HepG2 (cell line): Measurements from ENCODE around the gene OTOG. TPM values are rescaled to one million over a fixed set of nuclear protein-coding genes. Genes with fewer than 3 reads are reported as not detected.

Source experiments
- ATAC-seq: fragments of 200-7000 bp; cut with Tn5 transposase; 3 replicates; pipeline ENCODE4 v1.9.1; 2020; ENCODE audit warnings: mild to moderate bottlenecking, moderate library complexity
- BruUV-seq: library from RNA; stranded (reverse); fragments of 400-500 nt; replicated peaks from 2 replicates; lab custom pipeline; 2021; lab: Mats Ljungman, UMichigan
- CTCF ChIA-PET: fragments of 300-600 bp; formaldehyde crosslinking; extraction: SDS; loops from one replicate; lab custom pipeline; 2021; ENCODE audit warnings: low total read pairs, inconsistent platforms, low intra/inter-chr PET ratio; lab: Yijun Ruan, JAX
- POLR2A ChIA-PET: fragments of 350-600 bp; sonication (Branson Sonifier 250); formaldehyde crosslinking; loops from one replicate; lab custom pipeline; 2020; ENCODE audit warnings: antibody characterized with exemption, inconsistent platforms; lab: Yijun Ruan, JAX
- DNase-seq: peaks from one replicate; pipeline ENCODE4 v3.0.0-alpha.2; 2015; ENCODE audit warnings: low spot score
- FAIRE-seq: peaks from 3 replicates; lab custom pipeline; 2011; peaks lifted over from hg19 to GRCh38; lab: Jason Lieb, UNC
- H2AFZ ChIP-seq: one replicate; pipeline ENCODE4 v1.6.1; 2011; ENCODE audit warnings: low read length, inconsistent platforms
- H3K27ac ChIP-seq: fragments of 300-600 bp; 3 replicates; pipeline ENCODE4 v1.8.0; 2011; ENCODE audit warnings: mixed run types, mild to moderate bottlenecking, mixed read lengths, low read length, inconsistent platforms; ENCODE audit not compliant: insufficient read depth; ENCODE audit errors: extremely low read length
- H3K27me3 ChIP-seq, 2 experiments: fragments of 200-600 bp in 1 of 2; 2 replicates in 1 of 2; 3 replicates in 1 of 2; pipeline versions ENCODE4 v1.6.0 to v1.8.0; 2011; ENCODE audit warnings: low read length in 2 of 2, mild to moderate bottlenecking in 2 of 2, moderate library complexity in 2 of 2, inconsistent platforms in 1 of 2; ENCODE audit not compliant: insufficient read depth in 2 of 2, control insufficient read depth in 1 of 2
- H3K36me3 ChIP-seq, 2 experiments: fragments of 200-600 bp in 1 of 2; replicated peaks in 1 of 2; 2 replicates in 1 of 2; 3 replicates in 1 of 2; pipeline versions ENCODE4 v1.5.1 to v1.8.0; 2011; ENCODE audit warnings: low read length in 2 of 2, inconsistent platforms in 1 of 2; ENCODE audit not compliant: insufficient read depth in 2 of 2, control insufficient read depth in 1 of 2
- H3K4me1 ChIP-seq: 2 replicates; pipeline ENCODE4 v1.5.1; 2012; ENCODE audit warnings: low read length, inconsistent platforms; ENCODE audit not compliant: insufficient read depth
- H3K4me2 ChIP-seq: 2 replicates; pipeline ENCODE4 v1.6.0; 2011; ENCODE audit warnings: low read depth, low read length, inconsistent platforms
- H3K4me3 ChIP-seq, 3 experiments: fragments of 200-600 bp in 1 of 3; sonication (generic), shearing (Covaris generic) in 1 of 3; replicated peaks in 1 of 3; 2 replicates each; pipeline ENCODE4 v1.5.1; 2011 to 2016; ENCODE audit warnings: low read length in 3 of 3, inconsistent platforms in 2 of 3, low read depth in 2 of 3, mild to moderate bottlenecking in 2 of 3, control low read depth in 1 of 3, mixed read lengths in 1 of 3; ENCODE audit not compliant: insufficient read depth in 1 of 3
- H3K79me2 ChIP-seq: one replicate; pipeline ENCODE4 v1.6.1; 2011; ENCODE audit warnings: low read length, inconsistent platforms; ENCODE audit not compliant: insufficient read depth
- H3K9ac ChIP-seq: 2 replicates; pipeline ENCODE4 v1.6.0; 2011; ENCODE audit warnings: mild to moderate bottlenecking, low read depth, low read length, inconsistent platforms; ENCODE audit not compliant: insufficient read depth
- H3K9me3 ChIP-seq: 2 replicates; pipeline ENCODE4 v1.5.1; 2012; ENCODE audit warnings: mild to moderate bottlenecking, low read length
- H4K20me1 ChIP-seq: 2 replicates; pipeline ENCODE4 v1.6.0; 2011; ENCODE audit warnings: inconsistent platforms, mild to moderate bottlenecking, low read length, moderate library complexity; ENCODE audit not compliant: insufficient read depth
- ATRX ChIP-seq: sonication (generic); formaldehyde crosslinking; IDR thresholded peaks from 2 replicates; pipeline ENCODE4 v1.4.0; 2020; ENCODE audit warnings: missing genetic modification reagents, borderline replicate concordance
- KLF9 ChIP-seq: IDR thresholded peaks from 2 replicates; pipeline ENCODE4 v1.6.1; 2016; ENCODE audit warnings: low read depth
- MXD4 ChIP-seq: IDR thresholded peaks from 2 replicates; pipeline ENCODE4 v1.6.1; 2016; ENCODE audit warnings: mild to moderate bottlenecking, missing biosample characterization, missing genetic modification reagents
- RARA ChIP-seq: IDR thresholded peaks from 2 replicates; pipeline ENCODE4 v1.6.1; 2016; ENCODE audit warnings: missing genetic modification reagents, missing compliant biosample characterization
- WGBS: methylation state at CpG from one replicate; pipeline ENCODE4 v1.1.6; 2017; ENCODE audit warnings: low lambda C conversion rate; 5-methylcytosine and 5-hydroxymethylcytosine counted together
- in situ Hi-C: cut with HindIII; loops from 2 replicates; pipeline ENCODE4 v1.10.0; 2017; ENCODE audit warnings: low pct_unique_long_range_greater_than_20kb; ENCODE audit not compliant: extremely low pct_ligation_motif_present
- intact Hi-C: fragments of 100-400 bp; cut with micrococcal nuclease; formaldehyde crosslinking; loops from one replicate; pipeline ENCODE4 v1.10.0; 2022; ENCODE audit not compliant: unreplicated experiment
- polyA plus RNA-seq, 8 experiments: library from polyadenylated mRNA; depleted of rRNA in 3 of 8; stranded (reverse) in 7 of 8; unstranded in 1 of 8; fragments of >200 nt; fragmentation: Illumina TruSeq in 4 of 8; extraction: Trizol in 4 of 8; gene quantifications; 2 replicates each; pipeline versions ENCODE4 v1.2.1 to v1.2.3, GENCODE V29; 2011 to 2016; ENCODE audit warnings: low read depth in 4 of 8, missing spikeins in 1 of 8, mixed read lengths in 1 of 8; ENCODE audit not compliant: insufficient read depth in 1 of 8
- total RNA-seq, 5 experiments: library from RNA; depleted of rRNA; stranded (reverse); fragments of >200 nt; fragmentation: Illumina TruSeq; extraction: Trizol; gene quantifications; 2 replicates each; pipeline ENCODE4 v1.2.3, GENCODE V29; 2016; ENCODE audit warnings: low read depth in 1 of 5
- TF ChIP-seq, protein P1 (sequence below): sonication (generic); formaldehyde crosslinking; IDR thresholded peaks from 2 replicates; pipeline ENCODE4 v1.5.0; 2020; ENCODE audit warnings: mild to moderate bottlenecking, missing genetic modification reagents, borderline replicate concordance
- TF ChIP-seq, protein P2 (sequence below): sonication (generic); formaldehyde crosslinking; IDR thresholded peaks from 2 replicates; pipeline ENCODE4 v1.8.1; 2023; ENCODE audit warnings: missing genetic modification reagents, mild to moderate bottlenecking, borderline replicate concordance

Gene OTOG
- total and polyA plus RNA-seq, 2 of the 13 experiments (the other 11 are each of a cell fraction or from before 2014, with no cell fraction given), result not detected

DNA sequence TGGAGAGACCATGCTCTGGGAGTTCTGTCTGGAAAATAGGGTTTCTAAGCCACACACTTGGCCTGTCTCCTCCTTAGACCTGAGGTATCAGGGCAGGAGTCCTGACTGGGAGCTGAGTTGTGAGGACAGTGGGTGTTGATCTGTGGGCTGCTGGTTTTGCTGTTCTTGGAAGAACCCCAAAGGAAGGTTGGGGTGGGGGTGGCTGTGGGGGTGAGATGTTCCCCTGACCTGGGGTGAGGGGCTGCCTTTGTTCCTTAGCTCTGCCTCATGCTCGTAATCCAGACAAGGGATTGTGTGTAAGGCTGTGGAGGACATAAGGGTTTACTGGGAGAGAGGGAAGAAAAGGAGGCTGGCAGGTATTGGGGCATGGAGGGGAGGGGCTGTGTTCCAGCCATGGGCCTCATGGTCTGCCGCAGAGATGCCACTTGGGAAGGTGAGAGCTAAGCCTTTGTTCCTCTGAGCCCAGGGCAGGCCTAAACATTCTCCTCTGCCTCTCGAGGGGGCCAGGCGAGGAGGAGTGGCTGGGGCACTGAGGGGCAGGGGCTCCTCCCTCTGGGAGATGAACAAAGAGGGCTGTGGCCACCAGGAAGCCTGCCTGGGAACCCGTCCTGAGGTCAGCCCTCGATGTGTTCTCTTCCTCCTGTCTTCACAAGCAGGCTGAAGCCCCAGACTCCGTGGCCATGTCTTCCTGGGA lies 4.4 kb downstream of the OTOG start:
- in situ Hi-C loops, result no loop called here
- Histone ChIP-seq H4K20me1 (no peaks in the 10 kb centered on the region), H3K36me3 (no peaks in the 10 kb centered on the region), H3K4me1 (no peaks in the 10 kb centered on the region), H3K27me3 (peaks cover 3 to 17% of the 10 kb centered on the region in 2 experiments; a peak in 3 of 5 replicates), H3K4me3 (no peak overlapping the region), H3K9me3 (no peaks in the 10 kb centered on the region), H2AFZ (no peak overlapping the region), H3K9ac (no peak overlapping the region), H3K79me2 (no peaks in the 10 kb centered on the region), H3K4me2 (no peak overlapping the region), H3K27ac (no peak overlapping the region)
- DNase-seq, result no peak
- intact Hi-C loops, result no loop called here
- ATAC-seq, result no peak
- POLR2A ChIA-PET, result no interaction called here
- 10% methylated on average over 7 of the region's 7 CpGs for WGBS
- TF ChIP-seq MXD4 (no peak), RARA (CRISPR knock-in tag) (no peak), ATRX (CRISPR knock-in tag) (no peak), KLF9 (CRISPR knock-in tag) (no peak)
- TF ChIP-seq, protein P1, sequence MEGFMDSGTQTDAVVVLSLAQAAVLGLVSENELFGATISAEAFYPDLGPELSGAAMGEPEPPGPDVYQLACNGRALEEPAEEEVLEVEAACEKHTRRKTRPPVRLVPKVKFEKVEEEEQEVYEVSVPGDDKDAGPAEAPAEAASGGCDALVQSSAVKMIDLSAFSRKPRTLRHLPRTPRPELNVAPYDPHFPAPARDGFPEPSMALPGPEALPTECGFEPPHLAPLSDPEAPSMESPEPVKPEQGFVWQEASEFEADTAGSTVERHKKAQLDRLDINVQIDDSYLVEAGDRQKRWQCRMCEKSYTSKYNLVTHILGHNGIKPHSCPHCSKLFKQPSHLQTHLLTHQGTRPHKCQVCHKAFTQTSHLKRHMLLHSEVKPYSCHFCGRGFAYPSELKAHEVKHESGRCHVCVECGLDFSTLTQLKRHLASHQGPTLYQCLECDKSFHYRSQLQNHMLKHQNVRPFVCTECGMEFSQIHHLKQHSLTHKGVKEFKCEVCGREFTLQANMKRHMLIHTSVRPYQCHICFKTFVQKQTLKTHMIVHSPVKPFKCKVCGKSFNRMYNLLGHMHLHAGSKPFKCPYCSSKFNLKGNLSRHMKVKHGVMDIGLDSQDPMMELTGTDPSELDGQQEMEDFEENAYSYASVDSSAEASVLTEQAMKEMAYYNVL (CRISPR knock-in tag), result no peak
- TF ChIP-seq, protein P2, sequence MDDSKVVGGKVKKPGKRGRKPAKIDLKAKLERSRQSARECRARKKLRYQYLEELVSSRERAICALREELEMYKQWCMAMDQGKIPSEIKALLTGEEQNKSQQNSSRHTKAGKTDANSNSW (CRISPR knock-in tag), result no peak
- FAIRE-seq, result no peak
- no TSS peak for BruUV-seq
- CTCF ChIA-PET, result no interaction called here
